SK-N-DZ (cell line): ENCODE data around the gene SNAP29.
"Not testable (repeated sequence)": the region's sequence is repeated elsewhere in the genome, so short reads cannot be mapped to it uniquely, and the experiment has no call there.

Experiments used
- DNase-seq: peaks from one replicate; pipeline ENCODE4 v3.0.0-alpha.2; 2015; ENCODE audit warnings: low spot score

SNAP29 gene

DNA sequence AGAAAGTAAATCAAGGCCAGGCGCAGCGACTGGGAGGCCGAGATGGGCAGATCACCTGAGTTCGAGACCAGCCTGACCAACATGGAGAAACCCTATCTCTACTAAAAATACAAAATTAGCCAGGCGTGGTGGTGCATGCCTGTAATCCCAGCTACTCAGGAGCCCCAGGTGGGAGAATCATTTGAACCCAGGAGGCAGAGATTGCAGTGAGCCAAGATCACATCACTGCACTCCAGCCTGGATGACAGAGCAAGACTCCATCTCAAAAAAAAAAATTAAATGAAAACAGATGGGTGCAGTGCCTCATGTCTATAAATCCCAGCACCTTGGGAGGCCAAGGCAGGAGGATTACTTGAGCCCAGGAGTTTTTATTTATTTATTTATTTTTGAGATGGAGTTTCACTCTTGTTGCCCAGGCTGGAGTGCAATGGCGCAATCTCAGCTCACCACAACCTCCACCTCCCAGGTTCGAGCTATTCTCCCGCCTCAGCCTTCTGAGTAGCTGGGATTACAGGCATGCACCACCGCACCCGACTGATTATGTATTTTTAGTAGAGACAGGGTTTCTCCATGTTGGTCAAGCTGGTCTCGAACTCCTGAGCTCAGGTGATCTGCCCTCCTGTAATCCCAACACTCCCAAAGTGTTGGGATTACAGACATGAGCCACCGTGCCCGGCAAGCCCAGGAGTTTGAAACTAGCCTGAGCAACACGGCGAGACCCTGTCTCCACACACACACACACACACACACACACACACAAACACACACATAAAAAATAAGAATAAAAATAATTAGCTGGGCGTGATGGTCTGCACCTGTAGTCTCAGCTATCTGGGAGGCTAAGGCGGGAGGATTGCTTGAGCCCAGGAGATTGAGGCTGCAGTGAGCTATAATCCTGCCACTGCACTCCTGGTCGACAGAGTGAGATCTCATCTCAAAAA is 42.6 kb downstream of the SNAP29 start:
- not testable (repeated sequence) for DNase-seq

DNA sequence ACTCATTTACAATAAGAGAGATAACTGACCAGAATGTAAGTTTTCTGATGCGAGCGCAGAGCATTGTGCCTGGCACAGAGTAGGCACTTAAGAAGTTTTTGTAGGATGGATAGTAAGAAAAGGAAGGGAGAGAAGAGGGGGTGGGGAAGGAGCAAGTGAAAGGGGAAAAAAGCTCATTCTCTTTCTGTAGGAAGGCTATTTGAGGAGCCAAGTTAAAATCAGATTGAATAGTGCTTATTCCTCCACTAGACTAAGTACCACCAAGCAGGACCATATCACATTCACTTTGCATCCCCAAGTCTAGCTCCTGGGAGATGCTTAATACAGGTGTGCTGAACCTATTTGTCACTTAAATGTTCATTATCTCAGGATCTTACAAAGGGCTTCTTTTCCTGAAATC is 44.3 kb downstream of the SNAP29 start:
- DNase-seq, result no peak

- DNase-seq, result no peak
Observed at GRCh38 chr22:20904008-20904979, 45.5 kb downstream of the SNAP29 start.

GRCh38 chr22:20904980-20905355 is 46.2 kb downstream of the SNAP29 start:
- DNase-seq, result no peak

- DNase-seq, result no peak
Observed at GRCh38 chr22:20905415-20906386, 46.9 kb downstream of the SNAP29 start.

GRCh38 chr22:20906387-20906767 is 47.6 kb downstream of the SNAP29 start:
- no peak for DNase-seq

- not testable (repeated sequence) for DNase-seq
Observed at GRCh38 chr22:20908717-20909116, 49.9 kb downstream of the SNAP29 start.

GRCh38 chr22:20909543-20910303 is 50.9 kb downstream of the SNAP29 start:
- no peak for DNase-seq

DNA sequence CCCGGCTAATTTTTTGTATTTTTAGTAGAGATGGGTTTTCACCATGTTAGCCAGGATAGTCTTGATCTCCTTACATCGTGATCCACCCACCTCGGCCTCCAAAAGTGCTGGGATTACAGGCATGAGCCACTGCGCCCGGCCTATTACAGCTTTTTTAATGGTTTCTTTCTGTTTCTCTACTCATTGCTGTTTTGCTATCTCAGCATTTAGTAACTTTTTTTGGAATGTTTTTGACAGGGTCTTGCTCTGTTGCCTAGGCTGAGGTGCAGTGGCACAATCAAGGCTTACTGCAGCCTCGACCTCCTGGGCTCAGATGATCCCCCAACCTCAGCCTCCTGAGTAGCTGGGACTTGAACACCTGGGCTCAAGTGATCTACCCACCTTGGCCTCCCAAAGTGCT is 53.7 kb downstream of the SNAP29 start:
- no peak for DNase-seq

- peak; percentile 97 for DNase-seq
Observed at GRCh38 chr22:20916916-20917810, 58.4 kb downstream of the SNAP29 start, which contains the start of gene CRKL. TSS of gene CRKL (plus strand) at chr22:20917407. CDS start at chr22:20917935, 528 bp downstream.

DNA sequence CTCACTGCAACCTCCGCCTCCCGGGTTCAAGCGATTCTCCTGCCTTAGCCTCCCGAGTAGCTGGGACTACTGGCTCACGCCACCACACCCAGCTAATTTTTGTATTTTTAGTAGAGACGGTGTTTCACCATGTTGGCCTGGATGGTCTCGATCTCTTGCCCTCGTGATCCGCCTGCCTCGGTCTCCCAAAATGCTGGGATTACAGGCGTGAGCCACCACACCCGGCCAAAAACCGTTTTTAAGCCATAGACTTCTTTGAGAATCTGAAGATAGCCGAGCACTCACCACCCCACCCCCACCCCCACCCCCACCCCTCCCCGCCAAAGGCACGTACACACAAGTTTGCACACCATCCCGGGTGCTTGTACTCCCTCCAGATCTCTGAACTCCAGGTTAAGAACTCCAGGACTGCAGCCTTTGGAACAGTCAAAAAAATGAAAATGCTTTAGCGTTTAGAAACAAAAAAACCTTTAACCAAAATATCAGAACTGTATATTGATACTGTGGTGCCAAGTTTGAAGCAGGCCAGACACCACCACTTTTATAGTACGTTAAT is 59.9 kb downstream of the SNAP29 start:
- DNase-seq, result no peak

DNA sequence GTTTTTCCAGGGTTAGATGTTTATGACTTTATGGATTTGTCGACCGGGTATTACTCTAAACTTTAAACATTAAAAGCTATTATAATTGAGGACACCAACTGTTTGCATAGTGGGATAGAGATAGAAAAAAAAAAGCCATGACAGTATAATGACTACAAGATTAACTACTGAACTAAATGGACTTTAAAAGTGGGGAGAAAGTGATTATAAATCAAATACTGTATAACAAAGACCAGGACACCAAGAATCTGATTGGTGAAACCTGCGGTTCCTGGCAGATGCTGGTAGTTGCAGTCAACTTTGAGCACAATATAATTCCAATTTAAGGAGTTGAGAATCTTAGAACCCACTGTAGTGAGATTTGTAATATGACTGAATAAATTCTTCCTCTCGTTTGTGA is 60.9 kb downstream of the SNAP29 start:
- no peak for DNase-seq

DNA sequence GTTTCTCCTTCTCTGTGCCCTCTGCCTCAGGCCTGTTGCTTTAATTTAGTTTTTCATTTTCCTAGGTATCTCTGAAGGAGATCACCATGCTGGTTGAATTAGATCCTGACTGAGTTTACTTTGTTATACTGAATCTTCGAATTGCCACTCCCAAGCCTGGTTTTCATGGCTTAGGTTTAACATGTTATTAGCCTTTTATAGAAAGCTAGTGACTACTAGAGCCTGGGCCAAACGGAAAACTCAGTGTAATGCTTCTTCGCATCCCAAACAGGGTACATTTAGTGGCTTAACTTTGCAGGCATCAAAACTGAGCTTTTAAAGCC is 62.0 kb downstream of the SNAP29 start:
- no peak for DNase-seq

GRCh38 chr22:20922141-20922751 is 63.4 kb downstream of the SNAP29 start:
- no peak for DNase-seq

DNA sequence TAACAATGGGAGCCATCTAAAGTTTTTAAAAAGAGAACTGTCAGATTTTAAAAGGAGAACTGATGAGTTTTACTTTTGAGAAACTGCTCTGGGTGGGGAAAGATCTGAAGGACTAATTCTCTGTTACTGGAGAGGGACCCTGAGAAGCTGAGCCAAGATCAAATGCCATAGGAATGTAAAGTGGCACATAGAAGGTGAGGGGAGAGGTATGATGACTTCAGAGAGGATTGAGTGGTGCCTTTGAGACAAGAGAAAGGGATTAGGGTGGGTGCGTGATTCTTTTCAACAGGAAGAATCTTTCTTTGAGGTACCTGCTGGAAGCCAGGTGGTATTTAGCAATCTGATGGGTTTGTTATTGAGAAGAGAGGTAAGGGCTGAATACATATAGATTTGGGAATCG is 67.4 kb downstream of the SNAP29 start:
- no peak for DNase-seq

- DNase-seq, result no peak
Observed at GRCh38 chr22:20927940-20928572, 69.2 kb downstream of the SNAP29 start.

DNA sequence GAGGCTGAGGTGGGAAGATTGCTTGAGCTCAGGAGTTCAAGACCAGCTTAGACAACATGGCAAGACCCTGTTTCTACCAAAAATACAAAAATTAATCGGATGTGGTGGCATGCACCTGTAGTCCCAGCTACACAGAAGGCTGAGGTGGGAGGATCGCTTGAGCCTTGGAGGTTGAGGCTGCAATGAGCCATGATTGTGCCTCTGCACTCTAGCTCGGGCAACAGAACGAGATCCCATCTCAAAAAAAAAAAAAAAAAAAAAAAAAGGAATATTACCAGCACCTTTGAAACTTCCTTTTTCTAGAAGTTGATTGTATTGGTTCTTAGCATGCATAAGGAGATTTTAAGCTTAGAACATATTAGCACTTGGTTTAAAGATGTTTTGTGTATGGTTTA is 69.8 kb downstream of the SNAP29 start:
- no peak for DNase-seq

- DNase-seq, result no peak
Observed at GRCh38 chr22:20930004-20930403, 71.2 kb downstream of the SNAP29 start.
